ENCODE data around the gene FBXO41.

The FBXO41 gene

DNA sequence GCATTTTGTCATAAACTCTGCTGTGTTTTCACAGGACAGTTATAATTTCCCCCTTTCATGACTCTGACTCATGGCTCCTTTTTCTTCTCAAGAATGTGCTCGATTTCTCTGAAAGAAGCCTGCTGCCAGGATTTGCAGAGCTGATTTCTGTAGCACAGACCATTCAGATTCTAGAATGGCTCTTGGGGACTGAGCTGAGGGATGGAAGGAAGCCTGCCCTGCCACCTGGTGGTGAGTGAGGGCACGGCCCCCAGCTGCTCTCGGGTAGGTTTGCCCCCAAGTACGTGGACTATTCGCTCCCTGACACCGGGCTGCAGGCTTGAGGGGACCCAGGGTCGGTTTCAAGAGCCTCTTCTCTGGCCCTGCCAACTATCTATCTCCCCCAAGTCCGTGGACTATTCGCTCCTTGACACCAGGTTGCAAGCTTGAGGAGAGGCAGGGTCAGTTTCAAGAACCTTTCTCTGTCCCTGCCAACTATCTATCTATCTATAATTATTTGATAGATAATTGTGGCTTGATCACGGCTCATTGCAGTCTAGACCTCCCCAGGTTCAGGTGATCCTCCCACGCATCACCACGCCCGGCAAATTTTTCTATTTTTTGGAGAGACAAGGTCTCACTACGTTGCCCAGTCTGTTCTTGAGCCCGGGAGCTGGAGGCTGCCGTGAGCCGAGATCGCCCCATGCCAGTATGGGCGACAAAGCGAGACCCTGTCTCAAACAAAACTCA is 71.7 kb downstream of the FBXO41 start:
- DNase-seq (ENCODE audit: low read depth): peak; percentile 66

DNA sequence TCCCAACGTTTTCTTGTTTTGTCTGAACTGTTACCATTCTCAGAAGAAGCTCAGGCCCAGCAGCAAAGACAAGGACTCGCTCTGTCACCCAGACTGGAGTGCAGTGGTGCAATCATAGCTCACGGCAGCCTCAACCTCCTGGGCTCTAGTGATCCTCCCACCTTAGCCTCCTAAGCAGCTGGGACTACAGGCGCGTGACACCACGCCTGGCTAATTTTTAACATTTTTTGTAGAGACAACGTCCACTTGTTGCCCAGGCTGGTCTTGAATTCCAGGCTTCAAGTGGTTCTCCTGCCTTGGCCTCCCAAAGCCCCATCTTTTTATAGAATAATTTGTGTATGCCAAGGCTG is 72.2 kb downstream of the FBXO41 start:
- no peak for DNase-seq (ENCODE audit: low read depth)

DNA sequence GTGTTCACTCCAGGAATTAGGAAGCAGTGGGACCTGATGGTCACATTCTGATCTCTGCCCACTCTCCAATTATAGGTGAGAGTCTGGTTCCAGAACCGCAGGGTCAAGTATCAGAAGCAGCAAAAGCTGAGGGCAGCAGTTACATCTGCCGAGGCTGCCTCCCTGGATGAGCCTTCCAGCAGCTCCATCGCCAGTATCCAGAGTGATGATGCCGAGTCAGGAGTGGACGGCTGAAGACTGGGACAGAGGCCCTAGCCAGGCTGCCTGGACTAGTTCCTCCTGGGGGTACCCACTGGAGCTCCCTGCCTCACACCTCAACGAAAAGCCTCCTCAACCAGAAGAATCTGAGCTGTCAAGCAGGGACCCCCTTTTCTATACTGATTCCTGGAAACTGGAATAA is 73.6 kb downstream of the FBXO41 start:
- DNase-seq (ENCODE audit: low read depth): no peak

DNA sequence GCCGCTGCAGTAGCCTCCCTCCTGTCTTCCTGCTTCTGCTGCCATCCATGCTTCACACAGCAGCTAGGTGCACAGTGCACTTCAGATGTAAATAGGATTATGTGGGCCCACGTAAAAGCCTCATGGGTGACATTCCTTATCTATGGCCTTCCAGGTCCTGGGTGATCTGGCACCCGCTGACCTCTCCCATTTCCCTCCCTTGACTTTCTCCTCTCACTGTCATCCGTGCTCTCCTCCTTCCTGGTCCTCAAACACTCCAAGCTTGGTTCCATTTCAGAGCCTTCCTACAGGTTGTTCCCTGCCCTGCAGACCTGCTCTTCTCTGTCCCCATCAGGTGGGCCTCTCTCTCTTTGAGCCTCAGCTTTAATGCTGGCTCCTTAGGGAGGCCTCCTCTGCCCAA is 74.3 kb downstream of the FBXO41 start:
- DNase-seq (ENCODE audit: low read depth): no peak

DNA sequence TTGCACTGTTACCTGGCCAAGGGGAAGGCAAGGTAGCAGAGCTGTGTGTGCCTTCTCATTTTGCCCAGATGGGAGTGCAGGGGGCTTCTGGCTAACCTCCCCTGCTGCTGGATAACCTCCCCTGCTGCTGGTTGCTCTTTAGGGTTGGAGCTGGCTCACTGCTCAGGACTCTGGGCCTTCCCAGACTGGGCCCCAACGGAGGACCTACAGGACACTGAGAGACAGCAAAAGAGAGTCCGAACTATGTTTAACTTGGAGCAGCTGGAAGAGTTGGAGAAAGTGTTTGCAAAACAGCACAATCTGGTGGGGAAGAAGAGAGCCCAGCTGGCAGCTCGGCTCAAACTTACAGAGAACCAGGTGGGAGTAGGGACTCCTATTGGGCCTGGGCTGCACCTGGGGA is 76.0 kb downstream of the FBXO41 start:
- no peak for DNase-seq (ENCODE audit: low read depth)

DNA sequence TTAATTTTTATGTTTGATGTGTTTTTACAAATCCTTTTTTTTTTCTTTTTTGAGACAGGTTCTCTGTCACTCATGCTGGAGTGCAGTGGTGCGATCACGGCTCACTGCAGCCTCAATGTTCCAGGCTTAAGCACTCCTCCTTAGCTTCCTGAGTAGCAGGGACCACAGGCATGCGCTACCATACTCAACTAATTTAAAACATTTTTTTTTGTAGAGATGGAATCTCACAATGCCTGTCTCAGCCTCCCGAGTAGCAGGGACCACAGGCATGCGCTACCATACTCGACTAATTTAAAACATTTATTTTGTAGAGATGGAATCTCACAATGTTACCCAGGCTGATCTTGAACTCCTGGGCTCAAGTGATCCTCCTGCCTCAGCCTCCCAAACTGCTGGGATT is 78.7 kb downstream of the FBXO41 start:
- DNase-seq (ENCODE audit: low read depth): no peak
